Measurements from ENCODE around the gene IDH3A.

Gene IDH3A

GRCh38 chr15:78179906-78180305, 30.7 kb downstream of the IDH3A start:
- H3K79me2 ChIP-seq (ENCODE audit: insufficient read depth, low read depth) = no peaks in the 10 kb centered on the region
- no peak overlapping the region for H3K4me2 ChIP-seq
- peaks cover 19% of the 10 kb centered on the region for H3K4me1 ChIP-seq (ENCODE audit: low read depth, poor library complexity, severe bottlenecking)
- no peaks in the 10 kb centered on the region for H4K20me1 ChIP-seq (ENCODE audit: insufficient read depth)
- no peaks in the 10 kb centered on the region for H3K27me3 ChIP-seq (ENCODE audit: insufficient read depth, low read depth)
- H3K4me3 ChIP-seq (IDR thresholded peaks at IDR 0.05; ENCODE audit: insufficient read depth, low read depth, low read length) = no peak overlapping the region
- no peak overlapping the region for H3K9ac ChIP-seq
- TF ChIP-seq CTCF (conservative IDR thresholded peaks at IDR 0.05; ENCODE audit: low read depth, low read length) = no peak
- no peaks in the 10 kb centered on the region for H3K36me3 ChIP-seq (ENCODE audit: insufficient read depth)
- H2AFZ ChIP-seq (ENCODE audit: low read depth) = no peak overlapping the region
- no peak overlapping the region for H3K27ac ChIP-seq

GRCh38 chr15:78182336-78182700, 33.2 kb downstream of the IDH3A start:
- Histone ChIP-seq H3K27me3 (ENCODE audit: insufficient read depth, low read depth) (no peaks in the 10 kb centered on the region), H4K20me1 (ENCODE audit: insufficient read depth) (no peaks in the 10 kb centered on the region), H3K4me2 (no peak overlapping the region), H3K27ac (no peak overlapping the region), H3K4me1 (ENCODE audit: low read depth, poor library complexity, severe bottlenecking) (no peaks in the 10 kb centered on the region), H3K9ac (no peak overlapping the region), H3K4me3 (IDR thresholded peaks at IDR 0.05; ENCODE audit: insufficient read depth, low read depth, low read length) (no peak overlapping the region), H2AFZ (ENCODE audit: low read depth) (no peak overlapping the region), H3K36me3 (ENCODE audit: insufficient read depth) (no peaks in the 10 kb centered on the region), H3K79me2 (ENCODE audit: insufficient read depth, low read depth) (no peaks in the 10 kb centered on the region)
- no peak for TF ChIP-seq CTCF (conservative IDR thresholded peaks at IDR 0.05; ENCODE audit: low read depth, low read length)

- Histone ChIP-seq H3K79me2 (ENCODE audit: insufficient read depth, low read depth) (no peaks in the 10 kb centered on the region), H3K36me3 (ENCODE audit: insufficient read depth) (no peaks in the 10 kb centered on the region), H4K20me1 (ENCODE audit: insufficient read depth) (no peaks in the 10 kb centered on the region), H3K9ac (no peak overlapping the region), H3K4me3 (IDR thresholded peaks at IDR 0.05; ENCODE audit: insufficient read depth, low read depth, low read length) (no peak overlapping the region), H3K27ac (no peak overlapping the region), H2AFZ (ENCODE audit: low read depth) (no peak overlapping the region), H3K4me1 (ENCODE audit: low read depth, poor library complexity, severe bottlenecking) (no peaks in the 10 kb centered on the region), H3K27me3 (ENCODE audit: insufficient read depth, low read depth) (no peaks in the 10 kb centered on the region), H3K4me2 (no peak overlapping the region)
- TF ChIP-seq CTCF (conservative IDR thresholded peaks at IDR 0.05; ENCODE audit: low read depth, low read length) = no peak
Measured at GRCh38 chr15:78182821-78183220, 33.7 kb downstream of the IDH3A start.

- Histone ChIP-seq H3K4me3 (IDR thresholded peaks at IDR 0.05; ENCODE audit: insufficient read depth, low read depth, low read length) (no peak overlapping the region), H4K20me1 (ENCODE audit: insufficient read depth) (no peaks in the 10 kb centered on the region), H3K36me3 (ENCODE audit: insufficient read depth) (no peaks in the 10 kb centered on the region), H3K9ac (no peak overlapping the region), H3K27ac (no peak overlapping the region), H3K4me2 (no peak overlapping the region), H2AFZ (ENCODE audit: low read depth) (no peak overlapping the region), H3K27me3 (ENCODE audit: insufficient read depth, low read depth) (no peaks in the 10 kb centered on the region), H3K4me1 (ENCODE audit: low read depth, poor library complexity, severe bottlenecking) (no peaks in the 10 kb centered on the region), H3K79me2 (ENCODE audit: insufficient read depth, low read depth) (no peaks in the 10 kb centered on the region)
- no peak for TF ChIP-seq CTCF (conservative IDR thresholded peaks at IDR 0.05; ENCODE audit: low read depth, low read length)
Measured at GRCh38 chr15:78192826-78193594, 43.8 kb downstream of the IDH3A start.
